Fibroblast of villous mesenchyme (primary cell): Measurements from ENCODE around the gene CDH13. TPM values are rescaled to one million over a fixed set of nuclear protein-coding genes. Genes with fewer than 3 reads are reported as not detected.

ENCODE experiments used
- DNase-seq: peaks from one replicate; pipeline ENCODE4 v3.0.0-alpha.2; 2010; ENCODE audit warnings: low read depth
- H3K4me3 ChIP-seq: 2 replicates; pipeline ENCODE4 v1.5.1; 2011; ENCODE audit warnings: low read depth, mild to moderate bottlenecking, low read length
- CTCF ChIP-seq: IDR thresholded peaks from 2 replicates; pipeline ENCODE4 v1.5.1; 2012; ENCODE audit warnings: low read depth, mild to moderate bottlenecking, low read length; ENCODE audit not compliant: insufficient read depth
- total RNA-seq: library from RNA; depleted of rRNA; stranded (reverse); fragments of >200 nt; gene quantifications from 2 replicates; pipeline ENCODE4 v1.2.3, GENCODE V29; 2012

CDH13 gene
- total RNA-seq, 1 donor, result 47.5 TPM

GRCh38 chr16:83746611-83747010 lies 1119.8 kb downstream of the CDH13 start:
- no peak overlapping the region for H3K4me3 ChIP-seq
- no peak for DNase-seq
- TF ChIP-seq CTCF, result no peak

- no peak for TF ChIP-seq CTCF
- no peak overlapping the region for H3K4me3 ChIP-seq
- DNase-seq, result no peak
Observed at GRCh38 chr16:83747936-83748335, 1121.2 kb downstream of the CDH13 start.

GRCh38 chr16:83755391-83755790 lies 1128.6 kb downstream of the CDH13 start:
- no peak for TF ChIP-seq CTCF
- no peak for DNase-seq
- H3K4me3 ChIP-seq, result no peak overlapping the region

- no peak overlapping the region for H3K4me3 ChIP-seq
- TF ChIP-seq CTCF, result no peak
- DNase-seq, result no peak
Observed at GRCh38 chr16:83762141-83762991, 1135.6 kb downstream of the CDH13 start.

- no peak overlapping the region for H3K4me3 ChIP-seq
- DNase-seq, result no peak
- TF ChIP-seq CTCF, result no peak
Observed at GRCh38 chr16:83762992-83763358, 1136.2 kb downstream of the CDH13 start.

GRCh38 chr16:83768986-83769385 lies 1142.2 kb downstream of the CDH13 start:
- TF ChIP-seq CTCF, result no peak
- no peak overlapping the region for H3K4me3 ChIP-seq
- DNase-seq, result no peak
